GM21786 (cell line): Measurements from ENCODE around the gene KLHL26.

ENCODE experiments used
- ATAC-seq: cut with Tn5 transposase; IDR thresholded peaks from one replicate; pipeline ENCODE4 v1.9.1; 2021; ENCODE audit not compliant: unreplicated experiment

KLHL26 gene

DNA sequence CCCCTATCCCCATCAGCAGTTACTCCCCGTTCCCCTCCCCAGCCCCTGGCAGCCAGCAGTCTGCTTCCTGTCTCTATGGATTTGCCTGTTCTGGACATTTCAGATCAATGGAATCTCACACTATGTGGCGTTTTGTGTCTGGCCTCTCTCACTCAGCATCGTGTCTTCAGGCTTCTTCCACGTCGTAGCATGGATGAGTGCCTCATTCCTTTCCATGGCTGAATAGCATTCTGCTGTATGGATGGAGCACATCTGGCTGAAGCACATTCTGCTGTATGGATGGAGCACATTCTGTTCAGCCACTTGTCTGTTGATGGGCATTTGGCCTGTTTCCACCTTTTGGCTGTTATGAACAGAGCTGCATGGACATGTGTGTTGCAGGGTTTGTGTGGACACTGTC lies 76.2 kb downstream of the KLHL26 start:
- ATAC-seq: no peak

DNA sequence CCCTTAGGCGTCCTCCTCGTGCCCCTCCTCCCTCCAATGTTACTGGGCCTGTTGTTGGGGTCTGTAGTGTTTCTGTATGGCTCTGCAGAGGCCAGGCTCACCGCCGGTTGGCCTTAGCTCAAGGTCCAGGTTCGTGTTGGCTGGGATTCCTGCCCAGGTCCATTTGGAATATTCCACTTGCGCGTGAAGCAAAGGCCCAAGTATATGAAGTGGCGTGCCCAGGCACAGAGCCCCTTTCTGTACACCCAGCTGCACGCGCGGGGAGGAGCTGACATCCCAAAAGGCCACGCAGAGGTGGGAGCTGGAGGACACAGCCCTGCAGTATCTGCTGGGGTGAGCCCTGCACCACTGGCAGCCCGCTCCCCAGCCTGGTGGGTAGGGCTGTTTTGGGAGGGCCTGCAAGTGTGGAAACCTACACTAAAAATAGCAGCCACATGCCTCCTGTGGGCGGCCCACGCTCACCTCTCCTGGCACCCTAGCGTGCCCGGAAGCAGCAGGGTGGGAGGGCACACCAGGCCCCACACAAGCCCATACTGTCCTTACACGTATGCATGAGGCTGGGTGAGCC lies 76.8 kb downstream of the KLHL26 start:
- no peak for ATAC-seq

DNA sequence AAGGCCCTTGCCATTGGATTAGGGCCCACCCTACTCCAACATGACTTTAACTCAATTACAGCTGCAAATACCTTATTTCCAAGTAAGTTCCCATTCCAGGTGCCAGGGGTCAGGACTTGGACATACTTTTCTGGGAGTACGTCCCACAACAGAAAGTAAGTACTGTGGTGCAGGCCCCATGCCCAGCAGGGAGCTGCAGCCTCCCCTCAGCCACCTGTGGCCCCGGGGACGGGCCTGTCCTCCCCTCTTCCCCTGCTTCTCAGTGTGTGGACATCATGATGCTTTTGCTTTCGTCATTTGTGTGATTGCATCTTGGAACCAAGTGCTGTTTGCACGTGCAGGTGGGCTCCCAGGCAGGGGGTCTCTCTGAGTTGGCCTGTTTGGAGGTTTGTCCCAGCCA lies 78.6 kb downstream of the KLHL26 start:
- ATAC-seq: no peak

DNA sequence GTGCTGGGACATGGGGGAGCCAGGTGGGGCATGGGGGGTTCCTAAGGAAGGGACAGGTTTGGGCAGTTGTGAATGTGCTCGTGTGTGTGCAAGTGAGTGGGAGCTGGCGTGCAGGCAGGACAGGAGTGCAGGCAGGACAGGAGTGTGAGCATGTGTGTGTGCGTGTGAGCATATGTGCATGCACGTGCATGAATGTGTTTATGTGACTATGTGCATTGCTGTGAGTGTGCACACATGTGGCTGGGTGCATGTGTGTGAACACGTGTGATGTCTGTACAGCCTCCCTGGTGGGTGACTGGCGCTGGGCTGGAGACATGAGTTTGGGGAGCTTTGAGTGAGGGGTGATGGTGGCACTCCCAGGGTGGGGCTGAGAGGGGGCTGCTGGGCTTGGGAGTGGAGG lies 80.0 kb downstream of the KLHL26 start:
- ATAC-seq: no peak

DNA sequence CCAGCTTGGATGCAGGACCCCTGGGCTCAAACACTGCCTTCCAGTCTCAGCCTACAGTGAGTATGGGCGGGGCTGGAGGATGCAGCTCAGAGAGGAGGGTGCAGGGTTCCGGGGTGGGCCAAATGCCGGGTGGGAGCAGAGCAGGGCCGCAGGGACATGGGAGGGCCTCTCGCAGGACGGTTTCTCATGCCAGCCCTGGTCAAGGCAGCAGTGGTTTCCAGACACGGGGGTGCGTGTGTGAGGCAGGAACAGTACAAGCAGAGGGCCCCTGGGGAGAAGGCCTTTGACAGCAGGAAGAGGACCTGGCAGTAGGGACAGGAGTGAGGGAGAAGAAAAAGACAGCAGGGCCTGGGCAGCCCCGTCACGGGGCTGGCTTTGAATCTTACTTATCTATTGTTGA lies 80.8 kb downstream of the KLHL26 start:
- ATAC-seq: no peak

DNA sequence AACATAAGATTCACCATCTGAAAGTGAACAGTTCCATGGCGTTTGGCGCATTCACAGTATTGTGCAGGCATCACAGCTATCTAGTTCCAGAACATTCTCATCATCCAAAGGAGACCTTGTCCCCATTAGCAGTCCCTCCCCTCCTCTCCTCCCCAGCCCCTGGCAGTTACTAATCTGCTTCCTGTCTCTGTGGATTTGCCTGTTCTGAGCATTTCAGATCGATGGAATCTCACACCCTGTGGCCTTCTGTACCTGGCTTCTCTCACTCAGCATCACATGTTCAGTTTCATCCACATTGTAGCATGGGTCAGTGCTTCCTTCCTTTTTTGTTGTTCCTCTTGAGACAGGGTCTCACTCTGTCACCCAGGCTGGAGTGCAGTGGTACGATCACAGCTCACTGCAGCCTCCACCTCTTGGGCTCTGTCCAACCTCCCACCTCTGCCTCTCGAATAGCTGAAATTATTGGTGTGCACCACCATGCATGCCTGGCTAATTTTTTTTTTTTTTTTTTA lies 81.2 kb downstream of the KLHL26 start:
- ATAC-seq: no peak

DNA sequence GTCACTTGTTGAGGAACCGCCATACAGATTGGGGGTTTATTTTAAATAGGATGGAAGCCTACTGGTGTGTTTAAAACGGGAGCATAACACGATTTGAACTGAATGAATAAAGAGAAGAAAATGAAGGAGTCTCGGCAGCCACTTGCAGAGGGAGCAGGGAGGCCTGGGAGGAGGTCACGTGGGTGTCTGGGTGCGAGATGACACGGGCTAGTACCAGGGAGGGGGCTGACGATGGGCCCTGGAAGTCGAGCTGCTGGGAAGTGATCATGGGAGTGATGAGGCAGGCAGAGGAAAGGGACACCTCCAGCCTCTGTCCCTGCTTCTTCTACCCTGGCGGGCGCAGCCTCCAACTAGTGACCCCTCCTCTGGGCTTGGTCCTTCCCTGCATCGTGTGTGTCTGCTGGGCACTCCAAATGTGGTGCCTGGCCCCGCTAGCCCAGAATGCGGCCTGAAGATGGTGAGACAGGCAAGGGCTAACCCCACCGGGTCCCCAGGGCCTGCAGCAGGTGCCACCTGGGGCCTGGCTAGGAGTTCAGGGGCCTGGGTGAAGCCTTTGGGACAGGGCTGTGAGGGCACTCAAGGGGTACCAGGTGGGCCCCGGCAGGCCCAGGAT lies 82.1 kb downstream of the KLHL26 start:
- ATAC-seq: no peak

DNA sequence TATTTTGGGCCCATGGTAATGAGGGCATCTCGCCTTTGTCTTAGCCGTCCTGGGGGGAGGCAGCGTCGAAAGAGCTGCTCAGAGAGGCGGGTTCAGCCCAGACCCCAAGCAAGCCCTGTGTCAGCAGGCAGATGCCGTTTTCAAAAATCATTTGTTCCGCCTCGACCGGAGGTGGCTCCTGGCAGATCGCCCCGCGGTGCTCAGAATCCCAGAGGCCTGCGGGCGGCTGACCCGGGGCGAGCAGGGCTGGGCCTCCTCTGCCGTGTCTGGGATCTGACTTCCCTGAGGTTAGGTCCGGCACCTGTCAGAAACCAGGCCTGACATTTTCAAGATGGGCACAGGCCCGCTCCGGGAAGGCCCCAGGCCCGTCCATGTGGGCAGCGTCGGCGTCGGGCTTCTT lies 82.7 kb downstream of the KLHL26 start:
- ATAC-seq: no peak
